ENCODE measurements around the gene ARHGEF7. TPM values are rescaled to one million over a fixed set of nuclear protein-coding genes. Genes with fewer than 3 reads are reported as not detected.

ARHGEF7 gene
- total and polyA plus RNA-seq, 2 experiments from 2014 or later = 23.6 to 58.9 TPM

GRCh38 chr13:111280681-111281585 lies 165.8 kb downstream of the ARHGEF7 start (continued):
- TF ChIP-seq ZNF462 (CRISPR knock-in tag; IDR thresholded peaks at IDR 0.05) = no peak
- TF ChIP-seq, protein P1, sequence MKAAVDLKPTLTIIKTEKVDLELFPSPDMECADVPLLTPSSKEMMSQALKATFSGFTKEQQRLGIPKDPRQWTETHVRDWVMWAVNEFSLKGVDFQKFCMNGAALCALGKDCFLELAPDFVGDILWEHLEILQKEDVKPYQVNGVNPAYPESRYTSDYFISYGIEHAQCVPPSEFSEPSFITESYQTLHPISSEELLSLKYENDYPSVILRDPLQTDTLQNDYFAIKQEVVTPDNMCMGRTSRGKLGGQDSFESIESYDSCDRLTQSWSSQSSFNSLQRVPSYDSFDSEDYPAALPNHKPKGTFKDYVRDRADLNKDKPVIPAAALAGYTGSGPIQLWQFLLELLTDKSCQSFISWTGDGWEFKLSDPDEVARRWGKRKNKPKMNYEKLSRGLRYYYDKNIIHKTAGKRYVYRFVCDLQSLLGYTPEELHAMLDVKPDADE (IDR thresholded peaks at IDR 0.05) = no peak
- TF ChIP-seq JUNB (IDR thresholded peaks at IDR 0.05; ENCODE audit: unreplicated experiment) = no peak

GRCh38 chr13:111281751-111282311 lies 166.7 kb downstream of the ARHGEF7 start:
- H3K27me3 Mint-ChIP-seq (ENCODE audit: insufficient read depth, low read depth, poor library complexity) = peaks cover 2% of the 10 kb centered on the region
- Histone ChIP-seq H3F3A (replicated peaks; ENCODE audit: low read depth) (no peaks in the 10 kb centered on the region), H3K27me3 (ENCODE audit: insufficient read depth) (no peaks in the 10 kb centered on the region), H3K27ac (ENCODE audit: low read depth) (no peak overlapping the region), H3K4me2 (no peak overlapping the region), H3K4me1 (ENCODE audit: insufficient read depth) (no peaks in the 10 kb centered on the region), H3K4me3 (no peak overlapping the region), H3K79me2 (replicated peaks; ENCODE audit: insufficient read depth) (0 out of 2 replicates have a peak, but pooled peaks cover 6% of the 10 kb centered on the region), H3K36me3 (ENCODE audit: insufficient read depth) (peaks cover 22% of the 10 kb centered on the region), H3K9me2 (ENCODE audit: insufficient read depth) (no peaks in the 10 kb centered on the region), H4K20me1 (replicated peaks; ENCODE audit: insufficient read depth) (no peaks in the 10 kb centered on the region; the same call in 1 of the 2 replicates), H2AFZ (no peak overlapping the region)
- H3K4me3 Mint-ChIP-seq = no peak overlapping the region
- H3K4me1 Mint-ChIP-seq = no peaks in the 10 kb centered on the region
- H3K27ac Mint-ChIP-seq = peak overlapping the region; percentile 61; the same call in 1 of the 2 replicates
- DNase-seq (ENCODE audit: low spot score) (no peak), ATAC-seq (no peak)
- H3K36me3 Mint-ChIP-seq (ENCODE audit: low read depth) = peaks cover 60% of the 10 kb centered on the region
- H3K9me3 Mint-ChIP-seq = no peaks in the 10 kb centered on the region
- TF ChIP-seq ZNF331 (CRISPR knock-in tag; IDR thresholded peaks at IDR 0.05; ENCODE audit: low read depth) = no peak
- no peak for TF ChIP-seq NANOG (IDR thresholded peaks at IDR 0.05; ENCODE audit: borderline replicate concordance)
- no peak for TF ChIP-seq JUNB (IDR thresholded peaks at IDR 0.05; ENCODE audit: unreplicated experiment)
- TF ChIP-seq, protein P1 (IDR thresholded peaks at IDR 0.05) = no peak
- no peak for TF ChIP-seq EZH2phosphoT487 (IDR thresholded peaks at IDR 0.05; ENCODE audit: unreplicated experiment)
- no peak for TF ChIP-seq STAT1 (IDR thresholded peaks at IDR 0.05; ENCODE audit: unreplicated experiment)
- TF ChIP-seq CTCF (conservative IDR thresholded peaks at IDR 0.05; ENCODE audit: low read depth in 2 of 2) = no peak

All from GM23338 (cell line).